ENCODE data around the gene HSD3B7.

Gene HSD3B7

DNA sequence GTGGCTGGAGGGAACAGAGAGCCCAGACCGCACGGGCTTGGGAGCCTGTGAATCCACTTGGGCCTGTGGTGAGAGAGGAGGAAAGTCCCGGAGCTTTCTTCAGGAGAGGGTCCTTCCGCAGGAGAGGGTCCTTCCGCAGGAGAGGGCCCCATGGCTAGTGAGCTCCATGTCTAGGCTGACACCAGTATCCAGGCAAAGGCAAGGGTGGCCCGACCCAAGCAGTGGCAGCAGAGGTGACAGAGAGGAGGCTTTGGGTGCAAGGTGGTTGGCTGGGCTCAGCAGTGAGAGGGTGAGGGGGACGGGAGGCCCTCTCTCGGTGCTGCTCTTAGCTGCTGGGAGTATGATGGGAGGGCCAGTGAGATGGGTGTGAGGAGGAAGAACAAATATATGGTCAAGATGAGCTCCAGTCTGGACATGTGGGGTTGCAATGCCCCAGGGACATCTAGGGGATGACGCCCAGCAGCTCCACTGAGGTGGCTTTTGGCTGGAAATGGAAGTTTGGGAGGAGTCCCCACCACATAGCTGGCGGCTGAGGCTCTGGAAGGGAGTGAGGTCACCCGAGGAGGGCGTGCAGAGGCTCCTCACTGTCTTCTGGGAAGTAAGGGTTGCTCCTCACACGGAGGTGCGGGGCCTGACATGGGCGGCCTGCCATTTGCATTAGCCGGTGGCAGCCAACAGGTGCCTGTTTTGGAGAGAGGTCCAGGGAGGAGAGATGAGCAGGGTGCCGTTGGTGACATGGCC lies 2.3 kb upstream of the HSD3B7 start:
- no peak for DNase-seq

DNA sequence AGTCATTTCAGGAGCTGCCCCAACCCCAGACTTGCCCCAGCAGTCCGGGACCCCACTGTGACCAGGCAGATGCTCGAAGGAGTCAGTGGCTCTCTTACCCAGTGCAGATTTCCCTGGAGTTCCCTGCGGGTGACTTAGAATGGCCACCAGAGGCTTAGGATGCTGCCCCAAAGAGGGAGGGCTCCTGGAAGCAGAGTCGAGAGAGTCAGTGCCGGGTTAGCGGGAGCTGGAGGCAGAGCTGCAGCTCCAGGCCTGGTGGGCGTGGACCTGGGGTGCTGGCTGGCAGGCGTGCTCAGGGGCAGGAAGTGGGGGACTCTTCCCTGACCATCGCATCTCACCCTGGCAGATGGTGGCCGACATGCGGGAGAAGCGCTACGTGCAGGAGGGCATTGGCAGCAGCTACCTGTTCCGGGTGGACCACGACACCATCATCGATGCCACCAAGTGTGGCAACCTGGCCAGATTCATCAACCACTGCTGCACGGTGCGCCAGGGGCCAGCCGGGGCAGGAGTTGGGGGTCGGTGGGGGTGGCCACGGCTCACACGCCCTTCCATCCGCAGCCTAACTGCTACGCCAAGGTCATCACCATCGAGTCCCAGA lies 1.6 kb upstream of the HSD3B7 start:
- DNase-seq = no peak

DNA sequence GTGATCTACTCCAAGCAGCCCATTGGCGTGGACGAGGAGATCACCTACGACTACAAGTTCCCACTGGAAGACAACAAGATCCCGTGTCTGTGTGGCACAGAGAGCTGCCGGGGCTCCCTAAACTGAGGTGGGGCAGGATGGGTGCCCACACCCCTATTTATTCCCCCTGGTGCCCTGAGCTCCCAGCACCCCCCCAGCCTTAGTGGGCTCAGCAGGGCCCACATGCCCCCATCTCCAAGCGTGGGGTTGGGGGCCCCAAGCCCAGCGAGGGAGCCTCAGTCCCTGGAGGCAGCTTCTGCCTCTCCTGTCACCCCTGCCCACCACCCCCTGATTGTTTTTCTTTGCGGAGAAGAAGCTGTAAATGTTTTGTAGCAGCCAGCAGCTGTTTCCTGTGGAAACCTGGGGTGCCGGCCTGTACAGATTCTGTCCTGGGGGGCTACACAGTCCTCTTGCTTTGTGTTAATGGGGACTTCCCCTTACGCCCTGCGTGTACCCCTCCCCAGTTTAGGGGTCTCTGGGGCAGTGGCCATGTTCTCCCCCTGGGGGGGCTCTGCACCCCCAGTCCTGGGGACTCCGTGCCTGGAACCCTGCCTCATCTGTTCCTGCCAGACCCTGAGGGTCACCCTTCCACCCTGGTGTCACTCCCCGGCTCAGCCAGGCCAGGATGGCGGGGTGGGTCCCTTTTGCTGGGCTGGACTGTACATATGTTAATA lies 953 bp upstream of the HSD3B7 start:
- DNase-seq = no peak

DNA sequence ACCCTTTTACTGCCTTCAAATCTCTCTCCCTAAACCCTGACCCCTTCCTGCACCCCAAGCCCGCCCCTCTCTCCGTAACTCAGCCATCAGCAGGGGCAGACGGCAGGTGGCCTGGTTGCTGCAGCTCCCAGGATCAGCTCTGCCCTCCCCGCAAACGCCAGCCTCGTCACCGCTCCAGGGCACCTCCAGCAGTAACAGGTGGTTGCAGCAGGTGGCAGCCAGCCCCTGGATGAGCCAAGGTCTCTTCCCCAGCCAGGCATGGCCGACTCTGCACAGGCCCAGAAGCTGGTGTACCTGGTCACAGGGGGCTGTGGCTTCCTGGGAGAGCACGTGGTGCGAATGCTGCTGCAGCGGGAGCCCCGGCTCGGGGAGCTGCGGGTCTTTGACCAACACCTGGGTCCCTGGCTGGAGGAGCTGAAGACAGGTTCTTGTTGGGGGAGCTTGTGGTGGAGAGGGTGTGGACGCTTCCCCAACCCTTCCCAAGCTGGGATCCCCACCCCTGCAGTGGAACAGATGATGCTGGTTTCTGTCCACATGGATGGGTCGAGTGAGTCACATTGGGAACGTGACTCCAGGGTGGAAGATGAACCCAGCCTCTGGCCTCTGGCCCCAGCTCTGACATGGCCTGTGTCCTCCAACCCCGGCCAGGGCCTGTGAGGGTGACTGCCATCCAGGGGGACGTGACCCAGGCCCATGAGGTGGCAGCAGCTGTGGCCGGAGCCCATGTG lies 558 bp downstream of the HSD3B7 start:
- no peak for DNase-seq

DNA sequence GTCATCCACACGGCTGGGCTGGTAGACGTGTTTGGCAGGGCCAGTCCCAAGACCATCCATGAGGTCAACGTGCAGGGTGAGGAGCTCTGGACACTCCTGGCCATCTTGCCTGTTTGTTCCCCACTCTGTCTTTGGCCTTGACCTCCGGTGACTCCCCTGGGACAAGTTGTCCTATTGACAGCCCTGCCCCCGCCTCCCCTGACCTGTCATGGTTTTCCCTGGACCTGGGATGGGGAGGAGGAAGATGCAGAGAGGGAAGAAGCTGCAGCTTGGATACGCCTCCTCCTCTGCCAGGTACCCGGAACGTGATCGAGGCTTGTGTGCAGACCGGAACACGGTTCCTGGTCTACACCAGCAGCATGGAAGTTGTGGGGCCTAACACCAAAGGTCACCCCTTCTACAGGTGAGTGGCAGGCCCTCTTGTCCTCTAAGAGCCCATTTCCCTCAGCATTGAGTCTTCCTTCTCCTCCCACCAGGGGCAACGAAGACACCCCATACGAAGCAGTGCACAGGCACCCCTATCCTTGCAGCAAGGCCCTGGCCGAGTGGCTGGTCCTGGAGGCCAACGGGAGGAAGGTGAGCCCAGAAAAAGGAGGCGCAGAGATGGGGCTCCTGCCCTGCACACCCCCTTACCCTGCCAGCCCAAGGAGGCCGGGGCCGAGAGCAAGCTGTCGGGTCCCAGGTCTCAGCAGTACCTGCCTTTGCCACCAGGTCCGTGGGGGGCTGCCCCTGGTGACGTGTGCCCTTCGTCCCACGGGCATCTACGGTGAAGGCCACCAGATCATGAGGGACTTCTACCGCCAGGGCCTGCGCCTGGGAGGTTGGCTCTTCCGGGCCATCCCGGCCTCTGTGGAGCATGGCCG lies 1.4 kb downstream of the HSD3B7 start:
- DNase-seq = no peak

DNA sequence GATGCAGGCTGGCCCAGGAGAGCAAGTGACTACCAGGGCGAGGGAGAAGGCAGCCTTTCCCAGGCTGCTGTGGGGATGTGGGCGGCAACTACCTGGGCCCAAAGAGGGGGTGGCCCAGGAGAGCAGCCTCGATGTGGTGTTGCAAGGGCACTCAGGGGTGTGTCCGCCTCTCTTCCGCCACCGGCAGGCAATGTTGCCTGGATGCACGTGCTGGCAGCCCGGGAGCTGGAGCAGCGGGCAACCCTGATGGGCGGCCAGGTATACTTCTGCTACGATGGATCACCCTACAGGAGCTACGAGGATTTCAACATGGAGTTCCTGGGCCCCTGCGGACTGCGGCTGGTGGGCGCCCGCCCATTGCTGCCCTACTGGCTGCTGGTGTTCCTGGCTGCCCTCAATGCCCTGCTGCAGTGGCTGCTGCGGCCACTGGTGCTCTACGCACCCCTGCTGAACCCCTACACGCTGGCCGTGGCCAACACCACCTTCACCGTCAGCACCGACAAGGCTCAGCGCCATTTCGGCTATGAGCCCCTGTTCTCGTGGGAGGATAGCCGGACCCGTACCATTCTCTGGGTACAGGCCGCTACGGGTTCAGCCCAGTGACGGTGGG lies 2.7 kb downstream of the HSD3B7 start:
- no peak for DNase-seq

DNA sequence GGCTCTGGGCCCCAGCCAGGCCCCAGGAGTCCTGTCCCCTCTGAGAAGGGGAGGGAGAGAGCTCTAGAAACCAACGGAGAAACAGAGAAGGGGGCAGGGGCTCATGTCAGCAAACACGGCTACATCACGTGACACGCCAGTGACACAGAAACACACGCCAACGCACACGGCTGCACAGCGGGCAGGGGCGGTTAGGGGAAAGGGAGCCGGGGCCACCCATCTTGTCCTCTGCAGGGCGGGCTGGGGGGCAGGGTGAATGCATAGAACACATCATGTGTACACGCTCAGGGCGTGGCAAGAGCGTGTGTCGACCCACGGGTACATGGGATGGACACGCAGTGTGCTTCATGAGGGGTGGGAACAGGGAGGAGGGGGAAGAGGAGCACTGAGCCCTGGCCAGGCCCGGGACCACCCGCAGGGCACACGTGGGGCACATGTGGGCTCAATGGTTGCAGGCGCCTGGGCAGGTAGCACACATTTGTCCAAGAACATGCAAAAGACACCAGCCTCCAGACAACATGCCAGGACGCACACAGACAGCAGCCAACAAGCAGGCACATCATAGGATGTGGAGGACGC lies 4.6 kb downstream of the HSD3B7 start:
- no peak for DNase-seq

DNA sequence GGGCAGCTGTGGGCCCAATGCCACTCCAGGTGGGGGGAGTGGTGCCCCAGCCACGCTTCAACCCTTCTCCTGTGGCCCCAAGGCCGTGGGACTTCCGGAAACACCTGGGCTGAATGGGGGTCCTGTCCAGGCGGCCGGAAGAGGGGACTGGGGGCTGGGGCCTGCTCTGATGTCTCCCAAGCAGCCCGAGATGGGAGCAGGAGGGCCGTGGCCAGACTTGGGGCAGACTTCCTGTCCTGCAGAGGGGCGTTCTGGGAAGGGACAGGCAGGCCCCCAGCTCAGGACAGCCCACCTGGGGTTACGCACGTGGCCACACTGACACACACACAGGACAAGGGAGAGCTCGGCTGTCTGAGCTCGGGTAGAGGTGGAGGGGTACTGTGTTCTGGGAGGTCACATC lies 5.1 kb downstream of the HSD3B7 start:
- DNase-seq = no peak

GRCh38 chr16:30991052-30991451 lies 6.0 kb downstream of the HSD3B7 start:
- no peak for DNase-seq

DNA sequence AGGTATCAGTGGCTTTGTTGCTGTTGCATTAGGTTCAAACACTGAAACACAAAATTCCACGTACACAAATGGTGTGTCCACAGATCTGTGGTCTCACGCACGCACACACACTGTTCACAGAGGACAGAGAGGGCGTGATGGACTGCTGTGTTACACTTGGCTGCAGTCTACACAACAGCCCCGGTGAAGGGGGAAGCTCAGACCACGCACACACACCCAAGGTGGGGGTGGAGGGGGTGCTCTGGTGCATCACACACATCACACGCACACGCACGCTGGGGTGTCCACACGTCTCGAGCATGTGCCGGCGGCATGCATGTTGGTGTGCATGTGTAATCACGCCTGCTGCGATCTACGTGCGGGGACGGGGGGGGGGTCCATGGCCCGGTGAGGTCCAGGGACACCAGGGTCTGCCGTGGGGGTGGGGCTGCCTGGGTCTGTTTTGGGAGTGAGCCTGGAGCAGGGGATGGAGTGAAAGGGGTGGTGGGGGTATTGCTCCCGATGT lies 7.3 kb downstream of the HSD3B7 start:
- no peak for DNase-seq

DNA sequence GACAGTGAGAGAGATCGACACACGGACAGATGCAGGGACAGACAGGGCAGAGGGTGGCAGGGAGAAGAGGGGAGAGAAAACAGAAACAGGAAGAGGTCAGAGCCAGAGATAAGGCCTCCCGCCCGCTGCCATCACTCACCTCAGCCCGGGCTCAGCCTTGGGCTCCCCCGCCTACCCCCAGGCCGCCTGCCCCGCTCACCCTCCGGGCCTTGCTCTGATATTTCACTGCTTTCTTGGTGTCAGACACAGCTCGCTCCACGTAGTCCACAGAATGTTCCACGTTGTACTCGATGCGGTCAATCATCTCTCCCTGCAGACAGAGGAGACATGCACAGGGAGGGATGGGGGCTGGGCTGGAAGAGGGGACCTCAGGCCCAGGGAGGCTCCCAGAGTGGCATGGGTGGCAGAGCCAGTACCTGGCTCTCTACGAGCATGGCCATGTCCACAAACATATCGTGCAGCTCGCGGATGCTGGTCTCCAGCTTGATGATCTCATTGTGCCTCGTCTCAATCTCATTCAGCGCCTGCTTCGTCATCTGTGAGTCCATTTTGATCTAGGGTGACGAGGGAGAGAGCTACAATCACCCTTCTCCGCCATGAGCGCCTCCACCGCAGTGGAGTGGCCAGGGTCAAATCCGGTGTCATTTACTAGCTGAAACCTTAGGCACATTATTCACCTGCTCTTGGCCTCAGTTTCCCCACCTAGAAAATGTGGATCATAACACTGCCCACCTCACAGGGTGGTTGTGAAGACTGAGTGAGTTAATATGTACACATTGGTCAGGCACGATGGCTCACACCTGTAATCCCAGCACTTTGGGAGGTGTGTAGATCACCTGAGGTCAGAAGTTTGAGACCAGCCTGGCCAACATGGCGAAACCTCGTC lies 8.2 kb downstream of the HSD3B7 start:
- no peak for DNase-seq

DNA sequence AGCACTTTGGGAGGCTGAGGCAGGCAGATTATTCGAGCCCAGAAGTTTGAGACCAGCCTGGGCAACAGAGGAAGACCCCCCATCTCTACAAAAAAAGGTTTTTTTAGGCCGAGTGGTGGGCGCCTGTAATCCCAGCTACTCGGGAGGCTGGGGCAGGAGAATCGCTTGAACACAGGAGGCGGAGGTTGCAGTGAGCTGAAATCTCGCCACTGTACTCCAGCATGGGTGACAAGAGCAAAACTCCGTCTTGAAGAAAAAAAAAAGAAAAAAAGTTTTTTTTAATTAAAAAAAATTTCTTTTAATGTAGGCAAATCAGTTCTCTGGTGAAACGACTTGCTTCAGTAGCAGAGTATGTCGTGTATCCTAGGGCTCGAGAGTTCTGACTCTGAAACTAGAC lies 10.9 kb downstream of the HSD3B7 start:
- no peak for DNase-seq

- DNase-seq = no peak
Measured at GRCh38 chr16:30996324-30996984, 11.4 kb downstream of the HSD3B7 start.

GRCh38 chr16:30996985-30997724 lies 12.1 kb downstream of the HSD3B7 start:
- peak; percentile 39 for DNase-seq

DNA sequence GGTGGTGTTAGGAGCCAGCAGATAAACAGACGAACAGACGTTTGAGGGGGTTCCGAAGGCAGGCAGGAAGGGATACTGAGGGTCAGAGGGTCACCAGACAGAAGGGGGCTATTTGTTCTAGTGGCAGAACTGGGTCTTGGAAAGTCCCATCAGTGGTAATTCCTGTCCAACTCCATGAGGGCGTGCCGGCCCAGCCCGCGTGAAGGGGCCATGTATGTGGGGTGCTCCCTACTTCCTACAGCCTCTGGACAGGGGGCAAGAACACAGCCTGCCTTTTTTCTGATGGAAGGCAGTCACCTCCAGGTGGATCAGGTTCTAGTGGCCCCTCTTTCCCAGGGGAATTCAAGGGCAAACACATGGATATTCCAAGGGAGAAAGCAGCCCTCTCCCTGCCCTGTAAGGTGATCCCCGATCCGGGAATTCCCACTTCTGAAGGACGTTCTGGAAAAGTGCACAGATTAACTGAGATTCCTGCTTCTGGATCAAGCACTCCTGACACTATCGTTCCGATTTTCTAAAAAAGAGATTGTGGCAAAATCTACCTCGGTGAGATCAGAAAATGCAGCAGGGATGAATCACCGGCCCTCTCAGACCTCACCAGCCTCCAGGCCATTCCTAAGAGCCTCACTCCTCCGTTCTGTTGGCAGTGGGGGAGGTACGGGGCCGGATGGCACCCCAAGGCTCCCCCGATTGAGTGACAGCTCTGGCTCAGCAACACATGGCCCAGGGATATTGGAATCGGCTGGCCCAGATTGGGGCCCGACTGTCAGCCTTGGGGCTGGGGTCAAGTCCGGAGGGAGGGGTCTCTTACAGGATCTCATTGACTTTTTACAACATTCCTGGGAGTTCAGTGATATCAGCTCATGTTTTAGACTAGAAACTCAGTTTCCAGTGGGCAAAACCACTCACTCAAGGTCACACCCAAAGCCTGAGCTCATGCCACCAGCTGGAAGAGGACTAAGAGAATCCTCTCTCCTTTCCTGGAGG lies 13.0 kb downstream of the HSD3B7 start:
- DNase-seq = no peak

GRCh38 chr16:30998852-30999761 lies 14.1 kb downstream of the HSD3B7 start:
- no peak for DNase-seq
